Stimulated activated CD4-positive, alpha-beta T cell treated with anti-CD3 and anti-CD28 coated beads, Interleukin-2, amount 100 ng/mL, for 48 hours (primary cell): ENCODE data around the gene DBN1.

Experiments used
- DNase-seq, 2 donors: peaks; one replicate each; pipeline ENCODE4 v3.0.0-alpha.2; 2020

The DBN1 gene

GRCh38 chr5:177442066-177442826, 31.2 kb downstream of the DBN1 start:
- DNase-seq = no peak

GRCh38 chr5:177440990-177441780, 32.2 kb downstream of the DBN1 start:
- no peak for DNase-seq

- no peak for DNase-seq
Measured at GRCh38 chr5:177440211-177440989, 33.0 kb downstream of the DBN1 start.

- DNase-seq = no peak
Measured at GRCh38 chr5:177439518-177440053, 33.8 kb downstream of the DBN1 start.

GRCh38 chr5:177438468-177438867, 35.0 kb downstream of the DBN1 start:
- no peak for DNase-seq

GRCh38 chr5:177437623-177438022, 35.8 kb downstream of the DBN1 start:
- DNase-seq = no peak

GRCh38 chr5:177435847-177436536, 37.4 kb downstream of the DBN1 start:
- DNase-seq = no peak

GRCh38 chr5:177434942-177435738, 38.3 kb downstream of the DBN1 start:
- no peak for DNase-seq

GRCh38 chr5:177434437-177434836, 39.0 kb downstream of the DBN1 start:
- DNase-seq = no peak

- DNase-seq = no peak
Measured at GRCh38 chr5:177433658-177434217, 39.7 kb downstream of the DBN1 start.

GRCh38 chr5:177432839-177433657, 40.4 kb downstream of the DBN1 start:
- DNase-seq = no peak

- DNase-seq = no peak
Measured at GRCh38 chr5:177432143-177432838, 41.1 kb downstream of the DBN1 start.

GRCh38 chr5:177431317-177432142, 41.9 kb downstream of the DBN1 start:
- no peak for DNase-seq

GRCh38 chr5:177430972-177431316, 42.5 kb downstream of the DBN1 start:
- DNase-seq = no peak

- no peak for DNase-seq
Measured at GRCh38 chr5:177430140-177430951, 43.1 kb downstream of the DBN1 start.

GRCh38 chr5:177429248-177430040, 44.0 kb downstream of the DBN1 start:
- DNase-seq = peak; percentile 72 to 80

- no peak for DNase-seq
Measured at GRCh38 chr5:177428574-177429217, 44.7 kb downstream of the DBN1 start.
